GM21526 (cell line): ENCODE measurements around the gene TECPR2.
"Not testable (repeated sequence)": the region's sequence is repeated elsewhere in the genome, so short reads cannot be mapped to it uniquely, and the experiment has no call there.

Experiments used
- ATAC-seq: cut with Tn5 transposase; IDR thresholded peaks from one replicate; pipeline ENCODE4 v1.9.1; 2021; ENCODE audit warnings: moderate library complexity; ENCODE audit not compliant: unreplicated experiment, low FRiP score

TECPR2 gene

GRCh38 chr14:102329381-102329780 lies 33.4 kb upstream of the TECPR2 start:
- not testable (repeated sequence) for ATAC-seq

- ATAC-seq, result no peak
Measured at GRCh38 chr14:102330806-102331205, 31.9 kb upstream of the TECPR2 start.

- no peak for ATAC-seq
Measured at GRCh38 chr14:102333390-102333789, 29.4 kb upstream of the TECPR2 start.

GRCh38 chr14:102333795-102334705 lies 28.7 kb upstream of the TECPR2 start:
- no peak for ATAC-seq

GRCh38 chr14:102335163-102335562 lies 27.6 kb upstream of the TECPR2 start:
- ATAC-seq, result no peak

GRCh38 chr14:102338724-102339123 lies 24.0 kb upstream of the TECPR2 start:
- ATAC-seq, result no peak

- ATAC-seq, result no peak
Measured at GRCh38 chr14:102341566-102341965, 21.2 kb upstream of the TECPR2 start.

GRCh38 chr14:102342238-102342637 lies 20.5 kb upstream of the TECPR2 start:
- no peak for ATAC-seq

GRCh38 chr14:102344084-102344483 lies 18.7 kb upstream of the TECPR2 start:
- no peak for ATAC-seq

GRCh38 chr14:102344485-102344884 lies 18.3 kb upstream of the TECPR2 start:
- no peak for ATAC-seq

- no peak for ATAC-seq
Measured at GRCh38 chr14:102345232-102345631, 17.5 kb upstream of the TECPR2 start.

- no peak for ATAC-seq
Measured at GRCh38 chr14:102346645-102347044, 16.1 kb upstream of the TECPR2 start.

- ATAC-seq, result no peak
Measured at GRCh38 chr14:102348376-102348775, 14.4 kb upstream of the TECPR2 start.

GRCh38 chr14:102351023-102351422 lies 11.7 kb upstream of the TECPR2 start:
- no peak for ATAC-seq

- ATAC-seq, result not testable (repeated sequence)
Measured at GRCh38 chr14:102351593-102351992, 11.1 kb upstream of the TECPR2 start.

- no peak for ATAC-seq
Measured at GRCh38 chr14:102352213-102352612, 10.5 kb upstream of the TECPR2 start.

- no peak for ATAC-seq
Measured at GRCh38 chr14:102353126-102353619, 9.6 kb upstream of the TECPR2 start.

- ATAC-seq, result no peak
Measured at GRCh38 chr14:102356280-102356679, 6.5 kb upstream of the TECPR2 start.

- ATAC-seq, result no peak
Measured at GRCh38 chr14:102359341-102359740, 3.4 kb upstream of the TECPR2 start.

GRCh38 chr14:102360388-102360787 lies 2.4 kb upstream of the TECPR2 start:
- ATAC-seq, result no peak

GRCh38 chr14:102362084-102362483 lies 657 bp upstream of the TECPR2 start:
- ATAC-seq, result peak; percentile 22
